ENCODE data around the gene CAPN5. TPM values are rescaled to one million over a fixed set of nuclear protein-coding genes. Genes with fewer than 3 reads are reported as not detected.

Gene CAPN5
- total and polyA plus RNA-seq, 2 of the 8 experiments (the other 6 are each of a cell fraction or from before 2014, with no cell fraction given), result 21.5 to 22.4 TPM

- no peaks in the 10 kb centered on the region for H4K20me1 ChIP-seq (replicated peaks in 1 of 2; ENCODE audit: control insufficient read depth in 1 of 2, insufficient read depth in 2 of 2, low read length in 2 of 2)
- H3K4me2 ChIP-seq (ENCODE audit: insufficient read depth in 1 of 2, low read depth in 2 of 2, low read length in 2 of 2), result no peak overlapping the region
- no peak overlapping the region for H2BK20ac ChIP-seq (ENCODE audit: low read length)
- no peak overlapping the region for H2BK120ac ChIP-seq (replicated peaks; ENCODE audit: low read depth, low read length)
- H2AK5ac ChIP-seq (ENCODE audit: low read depth, low read length), result no peak overlapping the region
- DNase-seq (ENCODE audit: low read depth in 1 of 2, low spot score in 2 of 2) (no peak), FAIRE-seq (no peak)
- no peak overlapping the region for H2BK5ac ChIP-seq (ENCODE audit: low read depth, low read length)
- CTCF ChIA-PET (ENCODE audit: partially characterized antibody), result interaction anchor here (0.8 to 3.1 kb wide), 12 partner anchors 8 to 338 kb away, joined by 3 to 13 read pairs (median 4); no protein-coding TSS in a partner anchor
- no peak overlapping the region for H2AFZ ChIP-seq (ENCODE audit: low read length)
- H3K9ac ChIP-seq (replicated peaks in 1 of 4; ENCODE audit: extremely low read depth in 1 of 4, low read depth in 3 of 4, low read length in 3 of 4), result no peak overlapping the region
- peak overlapping the region; percentile 21 for H3K4ac ChIP-seq (replicated peaks; ENCODE audit: insufficient read length, low read depth, low read length)
- H3K56ac ChIP-seq (replicated peaks; ENCODE audit: insufficient read length, low read depth, low read length), result no peak overlapping the region
- WGBS, 2 experiments (ENCODE audit: extremely low coverage in 1 of 2, insufficient coverage in 1 of 2, insufficient read length in 1 of 2, insufficient replicate concordance in 2 of 2, low coverage in 1 of 2, low lambda C conversion rate in 2 of 2, missing lambda C conversion rate in 1 of 2), result 87% methylated on average over 10 of the region's 10 CpGs; no CpG with 5 or more reads in 1 of the 2 experiments
- H3K23me2 ChIP-seq (ENCODE audit: low read depth, low read length), result peaks cover 4% of the 10 kb centered on the region; the same call in 1 of the 2 replicates
- H3K23ac ChIP-seq (ENCODE audit: insufficient read length), result no peak overlapping the region
- no peak for TF ChIP-seq EP300 (IDR thresholded peaks at IDR 0.05; ENCODE audit: borderline replicate concordance in 1 of 2, low read depth in 2 of 2, low read length in 2 of 2)
- no peak for TF ChIP-seq BACH1 (IDR thresholded peaks at IDR 0.05; ENCODE audit: low read length)
- no peaks in the 10 kb centered on the region for H3K79me1 ChIP-seq (ENCODE audit: low read depth, low read length)
- H3K27ac ChIP-seq (ENCODE audit: low read depth, low read length), result no peak overlapping the region
- H3K14ac ChIP-seq (ENCODE audit: insufficient read length), result no peak overlapping the region
- no peak overlapping the region for H3K18ac ChIP-seq (ENCODE audit: extremely low read depth, low read length)
- H3K79me2 ChIP-seq (ENCODE audit: control insufficient read depth in 1 of 2, insufficient read depth in 2 of 2, low read length in 2 of 2), result no peaks in the 10 kb centered on the region
- no peak overlapping the region for H4K91ac ChIP-seq (replicated peaks; ENCODE audit: insufficient read length, low read length)
- no peak overlapping the region for H2BK15ac ChIP-seq (ENCODE audit: low read length)
- H3K4me3 ChIP-seq (ENCODE audit: extremely low read depth in 1 of 4, insufficient read depth in 2 of 4, low read depth in 3 of 4, low read length in 4 of 4), result no peak overlapping the region
- POLR2A ChIA-PET (ENCODE audit: partially characterized antibody), result no interaction called here
- no peak overlapping the region for H4K5ac ChIP-seq (ENCODE audit: insufficient read length, low read depth, low read length)
- peaks cover 0 to 6% (median 0%) of the 10 kb centered on the region in 4 experiments; a peak in 1 of 8 replicates for H3K36me3 ChIP-seq (ENCODE audit: control insufficient read depth in 2 of 4, insufficient read depth in 4 of 4, low read length in 3 of 4)
- peaks cover 0 to 8% of the 10 kb centered on the region in 2 experiments; a peak in 2 of 4 replicates for H3K9me3 ChIP-seq (ENCODE audit: insufficient read depth in 2 of 2, low read depth in 1 of 2, low read length in 1 of 2)
- H3K27me3 ChIP-seq (replicated peaks in 1 of 4; ENCODE audit: control insufficient read depth in 3 of 4, extremely low read depth in 1 of 4, insufficient read depth in 3 of 4, low read length in 3 of 4), result peaks cover 14 to 32% (median 30%) of the 10 kb centered on the region in 4 experiments
- no peak overlapping the region for H2BK12ac ChIP-seq (ENCODE audit: low read depth, low read length)
- peaks cover 0 to 8% (median 6%) of the 10 kb centered on the region in 4 experiments for H3K4me1 ChIP-seq (replicated peaks in 1 of 4; ENCODE audit: control insufficient read depth in 3 of 4, insufficient read depth in 4 of 4, low read length in 3 of 4)
- no peak overlapping the region for H4K8ac ChIP-seq (ENCODE audit: extremely low read depth, insufficient read depth, low read length)
Measured at GRCh38 chr11:77037057-77037456, 29.7 kb upstream of the CAPN5 start.
